AG20443 (cell line): ENCODE measurements around the gene CYP1A1.
A peak's percentile ranks its signal among the peaks of the same experiment; 100 is the strongest.
"Not testable (repeated sequence)": the region's sequence is repeated elsewhere in the genome, so short reads cannot be mapped to it uniquely, and the experiment has no call there.

Experiments
- DNase-seq: peaks from one replicate; pipeline ENCODE4 v3.0.0; 2012; ENCODE audit warnings: low spot score, mixed read lengths

Gene CYP1A1

GRCh38 chr15:74738239-74738638 lies 12.9 kb upstream of the CYP1A1 start:
- DNase-seq: not testable (repeated sequence)

- DNase-seq: no peak
Measured at GRCh38 chr15:74735305-74735704, 10.0 kb upstream of the CYP1A1 start.

- no peak for DNase-seq
Measured at GRCh38 chr15:74733269-74733668, 7.9 kb upstream of the CYP1A1 start.

- no peak for DNase-seq
Measured at GRCh38 chr15:74732846-74733245, 7.5 kb upstream of the CYP1A1 start.

- DNase-seq: no peak
Measured at GRCh38 chr15:74730619-74731316, 5.4 kb upstream of the CYP1A1 start.

- not testable (repeated sequence) for DNase-seq
Measured at GRCh38 chr15:74729372-74729771, 4.0 kb upstream of the CYP1A1 start.

GRCh38 chr15:74728699-74729098 lies 3.4 kb upstream of the CYP1A1 start:
- not testable (repeated sequence) for DNase-seq

- no peak for DNase-seq
Measured at GRCh38 chr15:74727727-74728126, 2.4 kb upstream of the CYP1A1 start.

- no peak for DNase-seq
Measured at GRCh38 chr15:74726774-74727164, 1.4 kb upstream of the CYP1A1 start.

- peak; percentile 63 for DNase-seq
Measured at GRCh38 chr15:74725845-74726773, 781 bp upstream of the CYP1A1 start.

GRCh38 chr15:74724570-74725224 lies 631 bp downstream of the CYP1A1 start:
- no peak for DNase-seq

GRCh38 chr15:74723754-74724334 lies 1.5 kb downstream of the CYP1A1 start:
- peak; percentile 60 for DNase-seq

GRCh38 chr15:74723187-74723586 lies 2.1 kb downstream of the CYP1A1 start:
- DNase-seq: no peak

- no peak for DNase-seq
Measured at GRCh38 chr15:74722591-74722990, 2.7 kb downstream of the CYP1A1 start.

- no peak for DNase-seq
Measured at GRCh38 chr15:74716651-74717050, 8.7 kb downstream of the CYP1A1 start.

- DNase-seq: no peak
Measured at GRCh38 chr15:74712311-74712710, 13.0 kb downstream of the CYP1A1 start.

- no peak for DNase-seq
Measured at GRCh38 chr15:74710319-74711094, 14.8 kb downstream of the CYP1A1 start.

- DNase-seq: no peak
Measured at GRCh38 chr15:74709892-74710291, 15.4 kb downstream of the CYP1A1 start.

- DNase-seq: no peak
Measured at GRCh38 chr15:74709011-74709410, 16.3 kb downstream of the CYP1A1 start.

- no peak for DNase-seq
Measured at GRCh38 chr15:74696808-74697207, 28.5 kb downstream of the CYP1A1 start.

- no peak for DNase-seq
Measured at GRCh38 chr15:74696398-74696729, 29.0 kb downstream of the CYP1A1 start.
